GM18508 (cell line): ENCODE measurements around the gene MRPL12.

Experiments used
- ATAC-seq: cut with Tn5 transposase; IDR thresholded peaks from one replicate; pipeline ENCODE4 v1.9.1; 2021; ENCODE audit warnings: moderate number of reproducible peaks; ENCODE audit not compliant: insufficient read depth, unreplicated experiment

MRPL12 gene

GRCh38 chr17:81681672-81682071 is 21.5 kb upstream of the MRPL12 start:
- no peak for ATAC-seq

- ATAC-seq: no peak
Measured at GRCh38 chr17:81682565-81683207, 20.5 kb upstream of the MRPL12 start.

GRCh38 chr17:81683208-81683583 is 20.0 kb upstream of the MRPL12 start:
- no peak for ATAC-seq

GRCh38 chr17:81683584-81684441 is 19.4 kb upstream of the MRPL12 start, which contains the start of the genes ARL16 and HGS:
Gene ARL16, minus strand, starts transcription at chr17:81683797. Its CDS starts 44 bp downstream, at chr17:81683753.
Gene HGS, plus strand, starts transcription at chr17:81684011. Its CDS starts 56 bp downstream, at chr17:81684067.
- peak; percentile 86 for ATAC-seq

- no peak for ATAC-seq
Measured at GRCh38 chr17:81684442-81684911, 18.7 kb upstream of the MRPL12 start.

GRCh38 chr17:81685108-81685507 is 18.1 kb upstream of the MRPL12 start:
- no peak for ATAC-seq

- no peak for ATAC-seq
Measured at GRCh38 chr17:81686614-81687013, 16.6 kb upstream of the MRPL12 start.

- ATAC-seq: no peak
Measured at GRCh38 chr17:81687770-81688541, 15.2 kb upstream of the MRPL12 start.

GRCh38 chr17:81688616-81689015 is 14.6 kb upstream of the MRPL12 start:
- ATAC-seq: no peak

- no peak for ATAC-seq
Measured at GRCh38 chr17:81690066-81690465, 13.1 kb upstream of the MRPL12 start.

GRCh38 chr17:81690549-81690948 is 12.6 kb upstream of the MRPL12 start:
- ATAC-seq: no peak

- ATAC-seq: no peak
Measured at GRCh38 chr17:81691196-81691595, 12.0 kb upstream of the MRPL12 start.

GRCh38 chr17:81691608-81692007 is 11.6 kb upstream of the MRPL12 start:
- ATAC-seq: no peak

GRCh38 chr17:81693509-81694210 is 9.5 kb upstream of the MRPL12 start:
- no peak for ATAC-seq

- no peak for ATAC-seq
Measured at GRCh38 chr17:81694810-81695209, 8.4 kb upstream of the MRPL12 start.

GRCh38 chr17:81695211-81695610 is 8.0 kb upstream of the MRPL12 start:
- no peak for ATAC-seq

GRCh38 chr17:81695801-81696200 is 7.4 kb upstream of the MRPL12 start:
- ATAC-seq: no peak

- ATAC-seq: no peak
Measured at GRCh38 chr17:81696218-81696941, 6.8 kb upstream of the MRPL12 start.

- ATAC-seq: no peak
Measured at GRCh38 chr17:81697261-81698044, 5.7 kb upstream of the MRPL12 start.
